Dedifferentiated amniotic fluid mesenchymal stem cell (primary cell): Measurements from ENCODE around the gene SUCLG2.

ENCODE experiments used
- DNase-seq: peaks from one replicate; pipeline ENCODE4 v3.0.0-alpha.2; 2016; ENCODE audit errors: extremely low spot score

Gene SUCLG2

DNA sequence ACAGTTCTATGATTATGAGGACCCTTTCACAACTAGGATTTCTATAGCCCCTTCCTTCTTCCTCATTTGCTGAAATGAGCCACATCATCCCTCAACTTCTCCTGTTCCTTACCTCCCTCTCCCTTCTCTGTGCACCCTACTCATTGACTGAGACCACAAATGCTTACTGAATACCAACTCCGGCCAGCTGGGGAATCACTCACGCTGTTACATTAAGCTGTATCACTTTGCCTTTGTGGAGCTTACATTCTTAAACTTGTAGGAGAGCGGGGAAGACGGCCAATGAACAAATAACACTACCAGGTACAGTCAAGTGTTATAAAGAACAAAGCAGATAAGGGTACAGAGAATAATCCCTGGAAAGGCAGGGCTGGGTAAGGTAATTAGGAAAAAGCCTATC is 5.7 kb downstream of the SUCLG2 start:
- no peak for DNase-seq

DNA sequence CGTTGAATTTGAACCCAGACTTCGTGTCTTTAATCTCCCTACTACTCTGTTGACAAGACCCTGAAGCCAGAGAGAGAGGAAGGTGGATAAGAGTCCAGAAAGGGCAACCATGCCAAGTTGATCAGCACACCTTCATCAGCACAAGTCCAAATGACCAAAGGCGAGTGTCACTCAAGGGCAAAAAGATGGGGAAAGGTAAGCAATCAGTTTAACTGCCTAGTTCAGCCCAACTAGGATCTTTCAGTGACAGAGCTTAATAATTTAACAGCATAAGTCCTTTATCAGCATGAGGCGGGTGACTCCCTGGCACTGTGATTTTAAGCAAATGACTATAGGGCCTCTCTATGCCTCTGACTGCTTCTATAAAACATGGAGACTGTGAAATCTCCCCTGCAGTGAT is 6.2 kb downstream of the SUCLG2 start:
- DNase-seq = no peak

DNA sequence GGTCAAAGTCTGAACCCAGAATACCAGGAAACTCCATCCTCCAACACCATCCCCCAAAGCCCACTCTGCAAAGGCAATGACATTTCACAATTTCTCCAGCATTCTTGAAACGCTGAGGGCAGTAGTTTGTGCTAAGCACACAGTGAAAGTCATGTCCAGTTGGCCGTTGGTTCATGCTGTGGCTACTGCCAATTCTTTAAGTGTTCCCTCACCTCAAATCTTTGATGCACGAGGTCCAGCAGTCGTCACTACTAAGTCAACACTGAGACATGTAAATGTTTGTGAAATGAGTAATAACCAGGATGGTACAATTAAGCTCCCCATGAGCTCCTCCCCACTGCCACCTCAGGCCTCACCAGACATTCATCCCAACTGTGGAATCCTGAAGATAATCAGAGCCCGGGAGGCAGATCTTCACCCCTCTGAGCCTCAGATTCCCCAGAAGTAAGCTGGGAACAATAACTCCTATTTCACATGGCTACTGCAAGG is 7.0 kb downstream of the SUCLG2 start:
- peak; percentile 82 for DNase-seq

DNA sequence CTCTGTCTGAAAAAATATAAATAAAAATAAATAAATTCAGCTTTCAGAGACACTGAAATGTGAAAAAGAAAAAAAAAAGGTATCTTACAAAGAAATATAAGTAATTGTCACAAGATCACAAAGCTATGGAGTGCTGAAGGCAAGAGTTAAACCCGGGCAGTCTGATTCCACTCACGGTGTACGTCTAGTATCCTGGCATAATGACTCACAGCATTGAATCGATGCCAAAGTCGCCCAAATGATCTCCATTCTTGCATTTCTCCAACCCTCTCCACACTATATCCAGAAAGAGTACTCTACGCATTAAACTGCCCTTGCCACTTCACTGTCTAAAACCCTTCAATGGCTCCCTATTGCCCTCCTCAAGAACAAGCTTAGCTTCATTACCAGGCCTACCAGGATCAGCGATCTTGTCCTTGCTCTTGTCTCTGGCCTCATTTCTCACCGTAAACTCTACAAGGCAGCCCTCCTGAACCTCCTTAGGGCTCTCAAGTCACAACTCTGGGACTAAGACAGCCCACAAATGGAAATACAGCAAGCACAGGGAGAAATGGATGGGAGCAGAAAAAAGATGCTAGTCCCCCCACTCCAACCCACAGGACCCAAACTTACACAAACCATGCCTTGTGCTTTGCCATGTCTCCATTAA is 7.7 kb downstream of the SUCLG2 start:
- DNase-seq = no peak

DNA sequence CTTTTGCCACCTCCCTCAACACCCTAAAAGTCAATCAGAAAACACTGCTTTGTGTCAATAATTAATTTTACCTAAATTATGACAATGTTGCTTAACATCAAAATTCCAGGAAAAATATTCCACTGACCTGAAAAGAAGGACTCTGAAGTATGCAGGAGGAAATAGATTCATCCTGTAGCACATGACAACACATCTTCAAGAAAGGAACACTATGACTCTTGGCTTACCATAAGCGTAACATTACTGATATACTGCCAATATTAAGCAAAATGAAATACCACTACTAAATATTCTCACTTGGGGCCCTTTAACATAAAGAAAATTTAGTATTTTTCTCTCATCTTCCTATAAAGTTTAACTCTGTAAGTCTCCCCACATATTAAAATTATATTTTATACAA is 9.6 kb downstream of the SUCLG2 start:
- DNase-seq = no peak

DNA sequence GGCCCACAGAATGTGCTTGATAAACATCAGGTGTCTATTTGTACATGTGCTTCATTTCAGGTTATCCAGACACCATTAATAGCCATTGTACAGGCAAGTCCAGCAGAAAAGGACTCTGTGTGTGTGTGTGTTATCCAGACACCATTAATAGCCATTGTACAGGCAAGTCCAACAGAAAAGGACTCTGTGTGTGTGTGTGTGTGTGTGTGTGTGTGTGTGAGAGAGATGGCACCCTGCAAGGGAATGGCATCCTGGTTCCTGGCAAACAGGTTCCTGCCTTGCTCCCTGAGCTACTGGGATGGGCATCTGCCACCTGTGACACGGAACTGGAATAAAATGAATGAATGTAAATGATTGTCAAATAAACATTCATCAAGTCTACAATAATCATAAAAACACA is 11.7 kb downstream of the SUCLG2 start:
- no peak for DNase-seq

DNA sequence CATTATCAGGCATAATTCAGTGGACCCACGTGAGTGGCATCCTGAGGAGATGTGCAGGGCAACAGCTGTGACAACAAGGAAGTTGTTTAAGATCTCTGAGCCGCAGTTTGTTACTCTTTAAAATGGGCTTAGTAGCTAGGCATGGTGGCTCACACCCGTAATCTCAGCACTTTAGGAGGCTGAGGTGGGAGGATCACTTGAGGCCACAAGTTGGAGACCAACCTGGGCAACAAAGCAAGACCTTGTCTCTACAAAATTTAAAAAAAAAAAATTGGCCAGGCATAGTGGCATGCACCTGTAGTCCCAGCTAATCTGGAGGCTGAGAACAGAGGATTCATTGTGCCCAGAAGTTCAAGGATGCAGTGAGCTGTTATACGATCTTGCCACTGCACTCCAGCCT is 12.2 kb downstream of the SUCLG2 start:
- DNase-seq = no peak

DNA sequence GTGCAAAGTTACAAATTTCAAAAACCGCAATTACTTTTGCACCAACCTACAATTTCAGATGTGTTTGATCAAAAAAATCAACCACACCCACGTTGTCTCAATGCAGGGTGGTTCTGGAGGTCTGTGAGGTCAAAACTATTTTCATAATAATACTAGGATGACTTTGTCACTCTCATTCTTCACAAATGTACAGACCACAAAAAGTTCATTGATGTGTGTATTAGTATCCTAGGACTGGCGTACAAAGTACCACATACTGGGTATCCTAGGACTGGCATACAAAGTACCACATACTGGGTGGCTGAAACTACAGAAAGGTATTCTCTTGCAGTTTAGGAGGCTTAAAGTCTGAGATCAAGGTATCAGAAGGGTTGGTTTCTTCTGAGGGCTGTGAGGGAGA is 13.0 kb downstream of the SUCLG2 start:
- DNase-seq = no peak

DNA sequence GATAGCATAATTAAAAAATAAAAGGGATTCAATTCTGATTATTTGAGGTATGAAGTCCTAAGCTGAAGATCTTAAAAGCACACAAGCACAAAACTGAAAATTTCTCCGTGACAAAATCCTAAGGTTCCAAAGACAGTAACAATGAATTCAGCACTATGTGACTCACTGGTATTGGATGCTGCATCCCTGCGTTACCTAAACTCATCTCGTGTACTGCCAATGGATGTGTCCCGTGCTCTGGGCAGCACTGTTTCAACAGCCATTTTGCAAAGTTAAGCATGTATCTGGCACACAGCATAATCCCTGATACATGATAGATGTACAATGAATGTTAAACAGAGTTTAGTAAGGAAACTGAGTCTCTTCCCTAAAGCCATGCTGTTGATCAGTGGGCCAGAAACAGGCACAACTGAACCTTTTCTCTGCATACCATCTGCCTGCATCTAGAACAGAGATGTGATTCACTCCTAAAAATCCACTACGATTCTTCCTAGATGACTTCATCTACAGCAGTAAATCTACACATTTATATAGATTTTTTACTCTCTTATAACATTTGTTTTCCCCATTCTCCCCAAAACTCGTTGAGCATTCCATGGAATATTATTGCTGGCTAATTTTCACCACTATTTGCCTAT is 14.3 kb downstream of the SUCLG2 start:
- no peak for DNase-seq

DNA sequence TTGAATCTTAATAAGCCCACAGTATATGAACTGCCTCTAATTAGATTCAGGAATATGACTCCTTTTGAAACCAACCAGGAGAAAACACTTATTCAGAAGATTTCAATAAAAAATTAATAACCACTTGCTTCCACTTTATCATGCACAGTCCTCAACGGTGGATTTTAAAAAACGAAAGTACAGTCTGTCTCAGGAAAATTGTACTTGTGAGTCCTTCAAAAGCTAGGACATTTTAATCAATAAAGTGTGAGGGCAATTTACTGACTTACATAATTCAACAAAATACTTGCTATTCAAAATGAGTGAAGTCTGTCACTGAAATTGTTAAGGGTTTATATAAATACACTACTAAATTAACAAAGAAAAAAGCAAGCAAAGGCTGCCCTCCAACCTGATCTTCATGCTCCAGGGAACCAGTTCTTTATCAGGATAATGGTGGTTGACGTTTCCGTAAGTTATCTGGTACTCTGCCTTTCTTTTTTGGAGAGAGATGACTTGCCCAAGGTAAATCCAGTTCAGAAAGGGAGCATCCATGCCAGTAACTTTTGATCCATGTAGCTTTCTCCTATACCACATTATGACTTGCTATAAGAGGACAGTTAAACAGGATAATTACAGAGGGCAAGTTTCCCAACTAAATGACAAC is 17.0 kb downstream of the SUCLG2 start:
- DNase-seq = no peak

DNA sequence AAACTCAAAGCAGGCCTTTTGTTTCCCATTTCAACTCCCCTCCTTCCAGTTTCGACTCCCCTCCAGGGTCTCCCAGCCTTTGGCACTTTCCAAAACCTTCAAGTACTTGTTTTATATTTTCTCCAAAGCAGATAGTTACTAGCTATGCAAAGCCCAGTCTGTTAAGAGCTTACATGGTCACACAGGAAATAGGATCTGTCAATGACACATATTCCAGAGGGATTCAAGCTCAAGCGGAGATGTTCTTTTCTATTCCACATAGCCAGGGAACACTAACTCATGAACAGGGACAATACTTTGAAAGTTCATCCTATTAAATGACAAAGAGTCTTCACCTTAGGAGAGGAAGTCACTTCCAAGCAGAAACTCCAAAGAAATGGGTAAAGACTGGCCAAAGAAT is 18.6 kb downstream of the SUCLG2 start:
- DNase-seq = no peak

DNA sequence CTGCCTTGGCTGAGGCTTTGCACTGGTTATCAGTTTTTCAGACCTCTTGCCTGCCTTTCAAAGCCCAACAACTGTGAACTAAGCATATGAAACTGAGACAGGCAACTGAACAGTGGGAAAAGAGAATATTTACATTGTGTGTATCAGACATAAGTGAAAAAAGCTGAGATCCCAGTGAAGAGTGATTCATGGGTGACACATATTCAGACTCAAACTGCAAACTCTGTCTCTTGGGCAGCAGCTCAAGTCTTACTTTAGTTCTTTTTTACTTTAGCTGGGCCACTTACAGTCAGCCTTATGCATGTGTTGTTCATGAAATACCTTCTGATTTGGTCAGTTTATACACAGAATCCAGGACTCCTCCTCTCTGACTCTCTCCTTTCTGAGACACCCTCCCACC is 19.2 kb downstream of the SUCLG2 start:
- peak; percentile 73 for DNase-seq

DNA sequence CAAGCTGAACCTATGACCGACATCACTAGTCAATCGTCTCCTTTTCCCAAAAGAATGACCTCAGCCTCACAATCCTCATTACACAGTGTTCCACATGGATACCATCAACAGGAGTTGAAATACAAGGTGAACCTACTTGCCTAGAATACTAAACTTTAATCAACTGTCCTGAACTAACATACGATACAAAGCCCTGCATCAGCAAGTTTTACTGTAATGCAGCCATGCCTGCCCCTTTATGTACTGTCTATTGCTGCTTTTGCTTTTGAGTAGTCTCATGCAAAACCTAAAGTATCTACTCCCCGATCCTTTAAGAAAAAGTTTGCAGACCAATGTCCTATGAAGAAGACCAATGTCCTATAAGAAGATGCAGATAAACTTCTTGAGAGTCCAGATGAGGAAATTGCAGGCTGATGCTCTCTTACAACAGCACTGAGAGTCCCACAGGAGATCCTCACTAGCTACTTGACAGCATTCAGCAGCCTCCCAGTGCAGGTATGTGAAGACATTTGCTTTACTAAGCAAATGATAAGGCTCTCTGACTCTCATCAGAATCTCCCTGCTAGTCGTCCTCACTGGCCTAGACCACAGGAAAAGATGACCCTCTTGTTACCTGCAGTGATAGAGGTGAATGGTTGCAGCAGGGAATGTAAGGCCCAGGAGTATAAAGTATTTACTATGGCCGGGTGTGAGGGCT is 23.6 kb downstream of the SUCLG2 start:
- DNase-seq = no peak

DNA sequence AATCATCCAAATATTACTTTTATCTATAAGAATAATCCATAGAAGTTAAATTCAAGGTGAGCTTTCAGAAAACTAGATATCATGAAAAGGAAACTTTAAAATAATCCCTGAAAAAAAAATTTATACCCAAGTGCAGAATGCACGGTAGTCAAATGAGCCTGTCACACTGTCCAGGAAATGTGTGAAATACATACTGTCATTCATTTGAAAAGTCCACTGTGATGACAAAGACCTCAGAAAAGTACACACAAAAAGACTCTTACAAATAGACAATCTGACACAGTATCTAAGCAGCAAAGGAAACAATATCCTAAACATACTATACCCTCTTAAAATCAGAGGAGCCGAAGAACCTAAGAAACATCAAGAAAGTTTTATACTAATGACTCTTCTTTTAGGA is 29.7 kb downstream of the SUCLG2 start:
- DNase-seq = no peak

DNA sequence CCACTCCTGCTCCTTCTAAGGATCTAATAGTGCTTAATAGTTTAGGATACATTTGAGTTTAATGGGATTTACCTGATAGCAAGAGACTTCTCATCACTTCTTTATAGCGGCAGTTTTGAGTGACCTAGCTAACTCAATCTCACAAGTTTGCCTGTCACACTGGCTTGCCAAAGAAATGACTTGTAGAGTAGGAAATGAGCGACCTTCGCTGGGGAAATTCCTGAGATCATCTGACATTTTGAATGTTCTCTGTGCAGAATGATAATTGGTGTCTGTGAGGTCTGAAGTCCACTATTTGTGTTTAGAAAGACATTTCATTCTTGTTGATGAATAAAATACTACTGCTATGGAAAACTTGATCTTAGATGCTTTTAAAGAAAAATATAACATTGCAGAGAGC is 30.3 kb downstream of the SUCLG2 start:
- DNase-seq = no peak

DNA sequence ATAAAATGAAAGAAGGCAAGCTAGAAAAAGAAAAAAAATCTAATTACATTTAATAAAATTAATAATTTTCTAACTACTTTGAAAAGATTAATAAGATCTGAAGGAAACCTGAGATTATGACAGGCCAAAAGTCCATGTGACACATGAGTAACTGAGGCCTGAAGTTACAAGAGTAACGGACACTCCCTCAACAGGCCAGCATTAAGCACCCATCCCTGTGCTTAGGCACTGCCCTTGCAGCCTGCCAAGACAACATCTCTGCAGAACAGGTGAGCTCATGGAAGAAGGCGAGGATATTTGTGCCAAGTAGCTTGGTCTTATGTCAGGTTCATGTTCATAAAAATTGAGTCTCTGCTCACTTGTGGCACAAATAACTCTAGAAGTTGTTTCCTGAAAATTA is 31.8 kb downstream of the SUCLG2 start:
- no peak for DNase-seq

DNA sequence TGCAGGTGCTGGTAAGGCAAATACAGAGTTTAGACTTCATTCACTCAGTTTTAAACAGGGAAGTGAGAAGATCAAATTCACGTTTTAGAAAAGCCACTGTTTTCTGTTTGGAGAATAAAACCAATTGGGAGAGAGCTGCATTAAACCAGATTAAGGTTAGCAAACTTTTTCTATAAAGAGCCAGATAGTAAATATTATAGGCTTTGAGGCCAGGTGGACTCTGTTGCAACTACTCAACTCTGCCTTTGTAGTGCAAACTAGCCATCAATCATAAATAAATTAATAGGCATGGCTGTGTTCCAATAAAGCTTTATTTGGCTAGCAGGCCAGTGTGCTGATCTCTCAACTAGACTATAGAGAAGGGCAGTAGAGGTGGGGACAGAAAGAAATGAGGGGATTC is 33.5 kb downstream of the SUCLG2 start:
- no peak for DNase-seq

DNA sequence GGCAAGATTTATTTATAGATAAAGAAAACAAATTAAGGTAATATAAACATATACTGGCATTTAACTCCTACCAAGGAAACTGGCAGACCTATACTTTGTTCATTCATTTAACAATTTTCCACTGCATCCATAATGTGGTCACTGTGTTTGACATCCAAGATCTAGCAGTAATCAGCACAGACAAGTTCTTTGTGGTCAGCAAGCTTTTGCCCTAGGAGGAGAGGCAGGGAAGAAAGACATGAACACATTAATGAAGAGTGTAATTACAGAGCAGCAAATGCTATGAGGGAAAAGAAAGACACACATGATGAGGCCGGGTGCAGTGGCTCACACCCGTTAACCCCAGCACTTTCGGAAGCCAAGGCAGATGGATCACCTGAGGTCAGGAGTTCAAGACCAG is 34.4 kb downstream of the SUCLG2 start:
- no peak for DNase-seq

DNA sequence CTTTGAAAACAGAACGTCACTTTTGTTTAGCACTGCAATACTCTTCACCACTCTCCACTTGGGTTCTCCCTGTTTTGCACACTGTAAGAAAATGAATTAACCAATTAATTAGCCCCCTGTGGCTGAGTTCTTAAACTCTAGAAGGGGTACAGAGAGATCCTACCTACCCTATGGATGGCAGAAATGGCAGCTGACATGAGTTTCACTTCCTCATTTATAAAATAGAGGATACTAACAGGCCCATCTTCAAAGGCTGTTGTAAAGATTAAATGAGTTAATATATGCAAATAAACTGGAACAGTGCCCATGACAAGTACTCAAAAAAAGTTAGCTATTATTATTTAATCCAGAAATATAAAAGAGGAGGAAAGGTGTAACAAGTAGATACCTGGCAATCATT is 36.9 kb downstream of the SUCLG2 start:
- DNase-seq = no peak

DNA sequence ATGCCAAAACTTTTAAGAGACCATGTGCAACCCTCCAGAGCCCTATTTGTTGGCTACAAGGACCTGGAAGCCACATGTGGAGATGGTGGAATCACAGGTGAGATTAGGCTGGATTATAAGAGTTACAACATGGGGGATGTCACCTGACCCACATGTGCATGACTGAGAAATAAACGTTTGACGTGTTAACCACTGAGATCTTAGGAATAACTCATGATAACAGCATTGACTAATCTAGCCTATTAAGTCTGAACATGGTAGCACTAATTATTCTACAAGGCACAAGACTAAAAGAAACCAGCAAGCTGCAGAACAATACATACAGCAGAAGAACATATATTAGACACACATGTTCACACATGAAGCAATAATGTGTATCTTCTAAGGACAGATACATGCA is 38.4 kb downstream of the SUCLG2 start:
- DNase-seq = no peak

DNA sequence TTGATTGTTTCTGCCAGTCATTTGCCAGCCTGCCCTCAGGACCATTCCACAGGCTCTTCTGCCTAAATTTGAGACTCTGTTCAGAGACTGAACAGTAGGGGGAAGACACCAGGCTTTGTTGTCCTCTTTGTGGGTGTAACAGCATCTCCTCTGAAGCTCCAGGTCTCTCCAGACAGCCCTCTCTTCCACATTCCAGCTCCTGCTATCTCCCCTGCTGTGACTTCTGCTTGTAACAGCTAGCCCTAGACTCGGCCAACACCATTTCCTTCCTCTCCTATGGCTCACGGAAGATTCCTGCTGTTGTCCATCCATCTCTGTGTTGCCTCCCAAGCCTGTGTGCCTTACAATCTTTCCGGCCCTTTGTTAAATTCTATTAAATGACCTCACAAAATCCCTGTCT is 40.2 kb downstream of the SUCLG2 start:
- no peak for DNase-seq

DNA sequence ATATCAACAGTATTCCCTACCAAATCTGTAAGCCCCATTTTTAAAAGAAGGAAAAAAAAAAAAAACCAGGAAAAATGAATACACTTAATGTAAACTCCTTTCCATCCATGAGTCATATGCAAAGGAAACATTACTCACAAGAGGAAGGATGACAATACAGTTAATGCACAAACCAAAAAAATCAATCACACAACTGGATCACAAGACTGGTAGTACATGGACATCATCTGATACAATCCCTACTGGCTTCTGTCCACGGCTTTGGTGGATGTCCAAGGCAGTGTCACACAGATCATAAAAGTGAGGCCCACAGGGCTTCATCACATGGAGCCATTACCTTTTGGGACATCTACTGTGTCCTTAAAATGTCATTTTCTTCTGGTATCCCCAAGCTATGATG is 44.0 kb downstream of the SUCLG2 start:
- DNase-seq = no peak

DNA sequence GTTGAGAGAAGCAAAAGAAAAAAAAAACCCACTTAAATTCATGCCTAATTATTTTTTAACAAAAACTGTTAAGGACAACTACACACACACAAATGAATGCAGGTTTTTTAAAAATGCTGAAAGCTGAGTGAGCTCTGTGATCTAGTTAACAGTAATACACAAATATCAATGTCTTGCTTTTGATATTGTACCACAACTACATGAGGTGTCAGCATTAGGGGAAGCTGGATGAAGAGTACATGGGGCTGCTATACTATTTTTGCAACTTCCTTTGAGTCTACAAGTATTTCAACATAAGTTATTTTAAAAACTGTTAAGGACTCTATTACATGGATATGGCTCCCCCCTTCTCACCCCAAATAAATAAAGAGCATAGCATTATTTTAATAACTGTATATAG is 44.7 kb downstream of the SUCLG2 start:
- DNase-seq = no peak
